Heart left ventricle (tissue), 13 donors: ENCODE results near the gene GAS7.

Experiments
- CTCF ChIP-seq, 12 donors: fragments of 200-600 bp; sonication (generic) in 4 of 12; IDR thresholded peaks; one replicate each; pipeline versions ENCODE4 v1.5.0 to v1.8.0; 2018 to 2022; ENCODE audit warnings: antibody characterized with exemption in 12 of 12, mild to moderate bottlenecking in 5 of 12
- POLR2A ChIP-seq, 2 donors: fragments of 450-650 bp; IDR thresholded peaks; one replicate each; pipeline ENCODE4 v1.6.1; 2017; ENCODE audit warnings: antibody characterized with exemption in 2 of 2, mild to moderate bottlenecking in 2 of 2, moderate library complexity in 2 of 2
- donor health status: ischemic (EF 13 %, LVEDD 7.1; RV severe dilation, severe dysfunction).
- donor health status: DM: no; HTN: yes; CAD: no.
- donor health status: DM: no; HTN: no; CAD: no.
- donor health status: ischemic (EF 25% LVEDD 6.9; RV normal size, moderate dysfunction).
- donor health status: ischemic (EF 25% LVEDD 5.7; RV mildly dilated, moderate dysfunction).
- donor health status: ischemic (EF 35%, LVEDD 5.7; RV mildly dilated, moderate dysfunction).
- donor health status: nonischemic (EF 11% LVEDD 7.7; RV severe dilation, severe dysfunction).
- donor health status: DM: yes; HTN: yes; CAD: no.
- donor health status: PGD.
- donor health status: ischemic (EF 29% LVEDD 5.4; RV normal size, mild dysfunction).
- donor health status: nonischemic (EF 23%, LVEDD 6.1; RV moderate dilation, normal function).

GRCh38 chr17:10120749-10121148 lies 77.7 kb downstream of the GAS7 start:
- TF ChIP-seq CTCF (IDR thresholded peaks at IDR 0.05) (no peak), POLR2A (IDR thresholded peaks at IDR 0.05) (no peak)
